Measurements from ENCODE around the gene ZSCAN26.

The ZSCAN26 gene

GRCh38 chr6:28323813-28324424 lies 57.0 kb downstream of the ZSCAN26 start:
- DNase-seq = no peak

GRCh38 chr6:28326371-28326948 lies 59.5 kb downstream of the ZSCAN26 start:
- DNase-seq = no peak
